ENCODE measurements around the gene ARID1B. TPM values are rescaled to one million over a fixed set of nuclear protein-coding genes. Genes with fewer than 3 reads are reported as not detected.
A peak's percentile ranks its signal among the peaks of the same experiment; 100 is the strongest.

ARID1B gene
- total RNA-seq, 6 experiments from 2014 or later: 32.5 to 44.3 (median 36.5) TPM

DNA sequence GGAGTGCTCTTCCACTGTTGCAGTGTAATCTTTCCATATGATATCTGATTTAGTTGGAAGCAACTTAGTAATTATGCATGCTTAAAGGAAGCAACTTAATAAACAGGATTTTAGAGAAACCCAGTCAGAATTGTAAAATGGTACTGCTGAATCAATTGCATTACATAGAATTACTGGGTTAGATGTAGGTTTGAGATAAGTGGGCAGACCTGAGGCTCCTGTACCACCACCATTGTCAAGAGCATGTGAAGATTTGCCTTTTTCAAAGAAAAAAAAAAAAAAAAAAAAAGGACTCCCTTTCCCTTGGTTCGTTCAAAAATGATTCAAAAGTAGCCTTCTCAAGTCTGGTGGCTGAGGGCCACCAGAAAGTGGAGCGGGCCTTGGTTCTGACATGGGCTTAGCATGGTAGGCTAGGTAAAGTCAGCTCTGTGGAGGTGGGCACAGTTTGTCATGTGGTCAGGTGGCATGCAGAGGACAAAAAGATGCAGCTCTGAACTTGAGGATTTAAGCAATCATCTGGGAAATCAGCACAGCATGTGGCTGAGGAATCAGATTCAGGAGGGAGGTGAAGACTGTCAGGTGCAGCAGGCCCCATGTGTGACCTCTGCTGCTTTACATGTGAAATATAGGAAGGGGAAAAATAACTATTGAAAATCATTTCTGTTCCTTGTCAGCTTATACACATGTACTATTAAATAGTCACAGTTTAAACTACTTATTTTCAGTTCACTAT is 32.4 kb downstream of the ARID1B start:
- DNase-seq: no peak
- TF ChIP-seq, protein P1, sequence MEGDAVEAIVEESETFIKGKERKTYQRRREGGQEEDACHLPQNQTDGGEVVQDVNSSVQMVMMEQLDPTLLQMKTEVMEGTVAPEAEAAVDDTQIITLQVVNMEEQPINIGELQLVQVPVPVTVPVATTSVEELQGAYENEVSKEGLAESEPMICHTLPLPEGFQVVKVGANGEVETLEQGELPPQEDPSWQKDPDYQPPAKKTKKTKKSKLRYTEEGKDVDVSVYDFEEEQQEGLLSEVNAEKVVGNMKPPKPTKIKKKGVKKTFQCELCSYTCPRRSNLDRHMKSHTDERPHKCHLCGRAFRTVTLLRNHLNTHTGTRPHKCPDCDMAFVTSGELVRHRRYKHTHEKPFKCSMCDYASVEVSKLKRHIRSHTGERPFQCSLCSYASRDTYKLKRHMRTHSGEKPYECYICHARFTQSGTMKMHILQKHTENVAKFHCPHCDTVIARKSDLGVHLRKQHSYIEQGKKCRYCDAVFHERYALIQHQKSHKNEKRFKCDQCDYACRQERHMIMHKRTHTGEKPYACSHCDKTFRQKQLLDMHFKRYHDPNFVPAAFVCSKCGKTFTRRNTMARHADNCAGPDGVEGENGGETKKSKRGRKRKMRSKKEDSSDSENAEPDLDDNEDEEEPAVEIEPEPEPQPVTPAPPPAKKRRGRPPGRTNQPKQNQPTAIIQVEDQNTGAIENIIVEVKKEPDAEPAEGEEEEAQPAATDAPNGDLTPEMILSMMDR (IDR thresholded peaks at IDR 0.05): no peak
- Mint-ChIP-seq H3K4me1 (ENCODE audit: low read depth) (peaks cover 29% of the 10 kb centered on the region), H3K36me3 (ENCODE audit: low read depth) (peaks cover 12% of the 10 kb centered on the region), H3K9me3 (0 out of 2 replicates have a peak, but pooled peaks cover 3% of the 10 kb centered on the region), H3K27ac (peak overlapping the region; percentile 33; the same call in 1 of the 2 replicates), H3K4me3 (no peak overlapping the region), H3K27me3 (ENCODE audit: insufficient read depth) (no peaks in the 10 kb centered on the region)

DNA sequence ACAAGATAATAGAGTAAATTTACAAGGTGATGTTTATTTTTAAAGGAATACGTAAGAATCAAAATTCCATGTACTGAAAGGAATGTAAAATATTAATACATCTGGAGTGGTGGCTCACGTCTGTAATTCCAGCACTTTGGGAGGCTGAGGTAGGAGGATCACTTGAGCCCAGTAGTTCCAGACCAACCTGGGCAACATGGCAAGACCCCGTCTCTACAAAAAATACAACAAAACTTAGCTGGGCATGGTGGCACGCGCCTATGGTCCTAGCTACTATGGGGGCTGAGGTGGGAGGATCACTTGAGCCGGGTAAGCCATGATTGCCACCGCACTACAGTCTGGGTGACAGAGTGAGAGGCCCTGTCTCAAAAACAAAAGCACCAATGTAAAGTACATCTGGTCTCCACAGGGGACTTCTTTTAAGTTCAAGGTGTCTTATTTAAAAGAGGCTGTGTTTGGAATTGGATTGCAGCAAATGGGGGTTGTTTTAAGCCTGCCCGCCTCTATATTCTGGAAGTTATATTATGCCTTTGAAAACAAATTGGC is 36.9 kb downstream of the ARID1B start:
- TF ChIP-seq, protein P1 (IDR thresholded peaks at IDR 0.05): no peak
- H3K4me3 Mint-ChIP-seq: no peak overlapping the region
- H3K27me3 Mint-ChIP-seq (ENCODE audit: insufficient read depth): no peaks in the 10 kb centered on the region
- peaks cover 25% of the 10 kb centered on the region for H3K4me1 Mint-ChIP-seq (ENCODE audit: low read depth)
- no peak overlapping the region for H3K27ac Mint-ChIP-seq
- peaks cover 12% of the 10 kb centered on the region for H3K36me3 Mint-ChIP-seq (ENCODE audit: low read depth)
- 0 out of 2 replicates have a peak, but pooled peaks cover 3% of the 10 kb centered on the region for H3K9me3 Mint-ChIP-seq
- DNase-seq: no peak

GRCh38 chr6:156816505-156816904 is 39.3 kb downstream of the ARID1B start:
- peaks cover under 1% of the 10 kb centered on the region for H3K36me3 Mint-ChIP-seq (ENCODE audit: low read depth)
- no peak overlapping the region for H3K4me3 Mint-ChIP-seq
- TF ChIP-seq, protein P1 (IDR thresholded peaks at IDR 0.05): no peak
- H3K27ac Mint-ChIP-seq: no peak overlapping the region
- H3K9me3 Mint-ChIP-seq: no peaks in the 10 kb centered on the region
- peaks cover 26% of the 10 kb centered on the region for H3K4me1 Mint-ChIP-seq (ENCODE audit: low read depth)
- H3K27me3 Mint-ChIP-seq (ENCODE audit: insufficient read depth): no peaks in the 10 kb centered on the region
- DNase-seq: no peak

GRCh38 chr6:156820089-156820798 is 43.1 kb downstream of the ARID1B start:
- no peak overlapping the region for H3K4me3 Mint-ChIP-seq
- peaks cover 46% of the 10 kb centered on the region for H3K4me1 Mint-ChIP-seq (ENCODE audit: low read depth)
- H3K27me3 Mint-ChIP-seq (ENCODE audit: insufficient read depth): no peaks in the 10 kb centered on the region
- no peak for DNase-seq
- H3K36me3 Mint-ChIP-seq (ENCODE audit: low read depth): 0 out of 2 replicates have a peak, but pooled peaks cover 9% of the 10 kb centered on the region
- H3K9me3 Mint-ChIP-seq: no peaks in the 10 kb centered on the region
- H3K27ac Mint-ChIP-seq: no peak overlapping the region
- TF ChIP-seq, protein P1 (IDR thresholded peaks at IDR 0.05): no peak

- Mint-ChIP-seq H3K4me1 (ENCODE audit: low read depth) (peaks cover 46% of the 10 kb centered on the region), H3K27me3 (ENCODE audit: insufficient read depth) (no peaks in the 10 kb centered on the region; the same call in 1 of the 2 replicates), H3K4me3 (no peak overlapping the region), H3K36me3 (ENCODE audit: low read depth) (0 out of 2 replicates have a peak, but pooled peaks cover 11% of the 10 kb centered on the region), H3K9me3 (no peaks in the 10 kb centered on the region), H3K27ac (no peak overlapping the region)
- DNase-seq: no peak
- TF ChIP-seq, protein P1 (IDR thresholded peaks at IDR 0.05): no peak
Measured at GRCh38 chr6:156821707-156822106, 44.5 kb downstream of the ARID1B start.
